ENCODE results near the gene FAM53B. TPM values are rescaled to one million over a fixed set of nuclear protein-coding genes. Genes with fewer than 3 reads are reported as not detected.

The FAM53B gene
- total RNA-seq, 2 experiments from 2014 or later: 30.1 to 30.9 TPM

- ChIA-PET POLR2A (no interaction called here), CTCF (interaction anchor here (0.8 to 2.7 kb wide), 5 partner anchors 8 to 104 kb away, joined by 3 to 7 read pairs (median 5); no protein-coding TSS in a partner anchor)
- no peak overlapping the region for H3K4me3 Mint-ChIP-seq
- H3K27ac Mint-ChIP-seq: peak overlapping the region; percentile 78
- no peaks in the 10 kb centered on the region for H3K27me3 Mint-ChIP-seq
- no peak for DNase-seq
- H3K36me3 Mint-ChIP-seq (ENCODE audit: low read depth): peaks cover 39% of the 10 kb centered on the region
- H3K4me1 Mint-ChIP-seq: peaks cover 69% of the 10 kb centered on the region
- H3K9me3 Mint-ChIP-seq: peaks cover 8% of the 10 kb centered on the region
Measured at GRCh38 chr10:124637746-124638145, 106.4 kb downstream of the FAM53B start.

- peaks cover 65% of the 10 kb centered on the region for H3K4me1 Mint-ChIP-seq
- H3K4me3 Mint-ChIP-seq: no peak overlapping the region
- CTCF ChIA-PET: interaction anchor here (0.8 to 2.7 kb wide), 3 partner anchors 8 to 104 kb away, joined by 3 to 7 read pairs (median 5); no protein-coding TSS in a partner anchor
- H3K27ac Mint-ChIP-seq: peak overlapping the region; percentile 78
- DNase-seq: no peak
- peaks cover 34% of the 10 kb centered on the region for H3K36me3 Mint-ChIP-seq (ENCODE audit: low read depth)
- POLR2A ChIA-PET: no interaction called here
- no peaks in the 10 kb centered on the region for H3K27me3 Mint-ChIP-seq
- H3K9me3 Mint-ChIP-seq: peaks cover 8% of the 10 kb centered on the region
Measured at GRCh38 chr10:124637091-124637700, 107.0 kb downstream of the FAM53B start.

GRCh38 chr10:124636271-124636995 is 107.7 kb downstream of the FAM53B start:
- ChIA-PET POLR2A (no interaction called here), CTCF (interaction anchor here (1.4 to 2.7 kb wide), 2 partner anchors 9 to 105 kb away, joined by 5 to 7 read pairs; no protein-coding TSS in a partner anchor)
- peaks cover 8% of the 10 kb centered on the region for H3K9me3 Mint-ChIP-seq
- peak; percentile 38 for DNase-seq
- H3K27ac Mint-ChIP-seq: peak overlapping the region; percentile 78
- no peaks in the 10 kb centered on the region for H3K27me3 Mint-ChIP-seq
- H3K36me3 Mint-ChIP-seq (ENCODE audit: low read depth): peaks cover 33% of the 10 kb centered on the region
- peaks cover 65% of the 10 kb centered on the region for H3K4me1 Mint-ChIP-seq
- peak overlapping the region; percentile 32 for H3K4me3 Mint-ChIP-seq

GRCh38 chr10:124632566-124632965 is 111.6 kb downstream of the FAM53B start:
- ChIA-PET CTCF (interaction anchor here (0.7 to 1.4 kb wide), 4 partner anchors 13 to 108 kb away, joined by 3 to 5 read pairs (median 4); no protein-coding TSS in a partner anchor), POLR2A (no interaction called here)
- H3K36me3 Mint-ChIP-seq (ENCODE audit: low read depth): peaks cover 33% of the 10 kb centered on the region
- peaks cover 53% of the 10 kb centered on the region for H3K4me1 Mint-ChIP-seq
- no peak overlapping the region for H3K27ac Mint-ChIP-seq
- H3K9me3 Mint-ChIP-seq: peaks cover 8% of the 10 kb centered on the region
- no peaks in the 10 kb centered on the region for H3K27me3 Mint-ChIP-seq
- H3K4me3 Mint-ChIP-seq: no peak overlapping the region
- DNase-seq: no peak

- peaks cover 53% of the 10 kb centered on the region for H3K4me1 Mint-ChIP-seq
- POLR2A ChIA-PET: no interaction called here
- H3K27ac Mint-ChIP-seq: no peak overlapping the region
Measured at GRCh38 chr10:124632064-124632531, 112.1 kb downstream of the FAM53B start.

GRCh38 chr10:124630551-124630950 is 113.6 kb downstream of the FAM53B start:
- H3K4me1 Mint-ChIP-seq: peaks cover 53% of the 10 kb centered on the region
- no peak overlapping the region for H3K4me3 Mint-ChIP-seq
- ChIA-PET POLR2A (no interaction called here), CTCF (no interaction called here)
- no peak overlapping the region for H3K27ac Mint-ChIP-seq
- DNase-seq: no peak
- H3K36me3 Mint-ChIP-seq (ENCODE audit: low read depth): peaks cover 25% of the 10 kb centered on the region
- peaks cover 8% of the 10 kb centered on the region for H3K9me3 Mint-ChIP-seq
- H3K27me3 Mint-ChIP-seq: no peaks in the 10 kb centered on the region

More at GRCh38 chr10:124632064-124632531, 112.1 kb downstream of the FAM53B start:
- Mint-ChIP-seq H3K9me3 (peaks cover 8% of the 10 kb centered on the region), H3K27me3 (no peaks in the 10 kb centered on the region), H3K36me3 (ENCODE audit: low read depth) (peaks cover 29% of the 10 kb centered on the region), H3K4me3 (no peak overlapping the region)
- CTCF ChIA-PET: interaction anchor here (1.1 to 1.4 kb wide), 3 partner anchors 13 to 109 kb away, joined by 3 to 5 read pairs (median 3); no protein-coding TSS in a partner anchor
- peak; percentile 49 for DNase-seq

GRCh38 chr10:124629842-124630241 is 114.3 kb downstream of the FAM53B start:
- Mint-ChIP-seq H3K4me3 (no peak overlapping the region), H3K27me3 (no peaks in the 10 kb centered on the region), H3K27ac (no peak overlapping the region), H3K4me1 (peaks cover 56% of the 10 kb centered on the region), H3K9me3 (peaks cover 8% of the 10 kb centered on the region), H3K36me3 (ENCODE audit: low read depth) (peaks cover 20% of the 10 kb centered on the region)
- CTCF ChIA-PET: interaction anchor here (0.8 to 0.9 kb wide), 2 partner anchors 14 to 90 kb away, joined by 3 read pairs; no protein-coding TSS in a partner anchor
- POLR2A ChIA-PET: no interaction called here
- no peak for DNase-seq

GRCh38 chr10:124629415-124629814 is 114.8 kb downstream of the FAM53B start:
- H3K27ac Mint-ChIP-seq: peak overlapping the region; percentile 78

GRCh38 chr10:124628676-124629021 is 115.5 kb downstream of the FAM53B start:
- peaks cover 2% of the 10 kb centered on the region for H3K9me3 Mint-ChIP-seq
- no peak overlapping the region for H3K27ac Mint-ChIP-seq
- no peaks in the 10 kb centered on the region for H3K27me3 Mint-ChIP-seq
- no peak for DNase-seq
- H3K36me3 Mint-ChIP-seq (ENCODE audit: low read depth): peaks cover 15% of the 10 kb centered on the region
- H3K4me3 Mint-ChIP-seq: no peak overlapping the region
- CTCF ChIA-PET: interaction anchor here (0.5 to 3.2 kb wide), 4 partner anchors 10 to 142 kb away, joined by 3 to 10 read pairs (median 4); no protein-coding TSS in a partner anchor
- POLR2A ChIA-PET: no interaction called here
- peaks cover 61% of the 10 kb centered on the region for H3K4me1 Mint-ChIP-seq

More at GRCh38 chr10:124629415-124629814, 114.8 kb downstream of the FAM53B start:
- peaks cover 19% of the 10 kb centered on the region for H3K36me3 Mint-ChIP-seq (ENCODE audit: low read depth)
- H3K9me3 Mint-ChIP-seq: peaks cover 4% of the 10 kb centered on the region
- H3K27me3 Mint-ChIP-seq: no peaks in the 10 kb centered on the region
- H3K4me3 Mint-ChIP-seq: no peak overlapping the region
- DNase-seq: no peak
- ChIA-PET CTCF (interaction anchor here (0.8 to 0.9 kb wide), 2 partner anchors 14 to 90 kb away, joined by 3 read pairs; no protein-coding TSS in a partner anchor), POLR2A (no interaction called here)
- peaks cover 59% of the 10 kb centered on the region for H3K4me1 Mint-ChIP-seq

- H3K36me3 Mint-ChIP-seq (ENCODE audit: low read depth): peaks cover 10% of the 10 kb centered on the region
- H3K27ac Mint-ChIP-seq: peak overlapping the region; percentile 65
- DNase-seq: no peak
- CTCF ChIA-PET: interaction anchor here (0.5 to 3.2 kb wide), 5 partner anchors 9 to 143 kb away, joined by 3 to 10 read pairs (median 4); no protein-coding TSS in a partner anchor
- POLR2A ChIA-PET: no interaction called here
- H3K4me1 Mint-ChIP-seq: peaks cover 55% of the 10 kb centered on the region
- no peaks in the 10 kb centered on the region for H3K27me3 Mint-ChIP-seq
- H3K9me3 Mint-ChIP-seq: no peaks in the 10 kb centered on the region
- H3K4me3 Mint-ChIP-seq: no peak overlapping the region
Measured at GRCh38 chr10:124627866-124628675, 116.1 kb downstream of the FAM53B start.

GRCh38 chr10:124626759-124627380 is 117.3 kb downstream of the FAM53B start:
- Mint-ChIP-seq H3K4me3 (peak overlapping the region; percentile 15), H3K9me3 (no peaks in the 10 kb centered on the region), H3K4me1 (peaks cover 52% of the 10 kb centered on the region), H3K27ac (peak overlapping the region; percentile 80), H3K27me3 (no peaks in the 10 kb centered on the region), H3K36me3 (ENCODE audit: low read depth) (peaks cover 9% of the 10 kb centered on the region)
- peak; percentile 67 for DNase-seq
- ChIA-PET CTCF (interaction anchor here (0.8 to 3.2 kb wide), 3 partner anchors 13 to 115 kb away, joined by 3 to 10 read pairs (median 3); no protein-coding TSS in a partner anchor), POLR2A (no interaction called here)

GRCh38 chr10:124625831-124626238 is 118.3 kb downstream of the FAM53B start:
- ChIA-PET POLR2A (no interaction called here), CTCF (interaction anchor here (1.3 to 3.2 kb wide), 2 partner anchors 12 to 116 kb away, joined by 3 to 10 read pairs; no protein-coding TSS in a partner anchor)
- Mint-ChIP-seq H3K36me3 (ENCODE audit: low read depth) (peaks cover 12% of the 10 kb centered on the region), H3K9me3 (no peaks in the 10 kb centered on the region), H3K27ac (no peak overlapping the region), H3K4me1 (peaks cover 48% of the 10 kb centered on the region), H3K27me3 (no peaks in the 10 kb centered on the region), H3K4me3 (no peak overlapping the region)
- no peak for DNase-seq
